HepG2 (cell line): Measurements from ENCODE around the gene IGSF11.

Experiments used
- KDM5A ChIP-seq: fragments of 200-600 bp; sonication (generic); IDR thresholded peaks from 2 replicates; pipeline ENCODE4 v1.7.0; 2018; ENCODE audit warnings: antibody characterized with exemption, mild to moderate bottlenecking, low read length, borderline replicate concordance
- POLR2AphosphoS5 ChIP-seq: IDR thresholded peaks from 2 replicates; pipeline ENCODE4 v1.6.1; 2012; ENCODE audit warnings: low read depth, low read length
- SMARCC2 ChIP-seq: fragments of 450-650 bp; IDR thresholded peaks from 2 replicates; pipeline ENCODE4 v1.6.1; 2017; ENCODE audit warnings: antibody characterized with exemption, mild to moderate bottlenecking
- TF ChIP-seq, protein P1 (sequence below): sonication (generic); formaldehyde crosslinking; IDR thresholded peaks from 2 replicates; pipeline ENCODE4 v1.5.0; 2020; ENCODE audit warnings: mild to moderate bottlenecking, missing genetic modification reagents, moderate library complexity

DNA sequence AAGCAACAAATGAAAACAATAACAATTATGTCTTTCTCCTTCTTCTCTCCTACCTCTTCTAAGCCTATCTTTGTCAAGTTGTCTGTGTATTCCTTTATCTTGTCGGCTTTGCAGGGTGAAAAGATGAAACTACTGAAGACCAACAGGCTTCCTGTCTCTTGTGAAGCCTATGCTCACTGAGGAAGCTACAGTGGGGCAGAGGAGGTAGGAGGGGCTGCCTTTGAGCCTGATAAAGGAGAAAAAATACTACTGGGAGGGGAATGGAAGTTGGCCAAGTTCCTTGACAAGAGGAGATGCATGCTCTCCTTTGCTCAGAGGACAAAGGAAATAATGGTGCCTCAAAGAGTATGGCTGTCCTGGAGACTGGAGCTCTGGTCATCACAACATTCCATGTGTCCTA lies 92.0 kb downstream of the IGSF11 start:
- TF ChIP-seq SMARCC2 (no peak), POLR2AphosphoS5 (no peak), KDM5A (no peak)
- TF ChIP-seq, protein P1, sequence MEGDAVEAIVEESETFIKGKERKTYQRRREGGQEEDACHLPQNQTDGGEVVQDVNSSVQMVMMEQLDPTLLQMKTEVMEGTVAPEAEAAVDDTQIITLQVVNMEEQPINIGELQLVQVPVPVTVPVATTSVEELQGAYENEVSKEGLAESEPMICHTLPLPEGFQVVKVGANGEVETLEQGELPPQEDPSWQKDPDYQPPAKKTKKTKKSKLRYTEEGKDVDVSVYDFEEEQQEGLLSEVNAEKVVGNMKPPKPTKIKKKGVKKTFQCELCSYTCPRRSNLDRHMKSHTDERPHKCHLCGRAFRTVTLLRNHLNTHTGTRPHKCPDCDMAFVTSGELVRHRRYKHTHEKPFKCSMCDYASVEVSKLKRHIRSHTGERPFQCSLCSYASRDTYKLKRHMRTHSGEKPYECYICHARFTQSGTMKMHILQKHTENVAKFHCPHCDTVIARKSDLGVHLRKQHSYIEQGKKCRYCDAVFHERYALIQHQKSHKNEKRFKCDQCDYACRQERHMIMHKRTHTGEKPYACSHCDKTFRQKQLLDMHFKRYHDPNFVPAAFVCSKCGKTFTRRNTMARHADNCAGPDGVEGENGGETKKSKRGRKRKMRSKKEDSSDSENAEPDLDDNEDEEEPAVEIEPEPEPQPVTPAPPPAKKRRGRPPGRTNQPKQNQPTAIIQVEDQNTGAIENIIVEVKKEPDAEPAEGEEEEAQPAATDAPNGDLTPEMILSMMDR (CRISPR knock-in tag) = no peak
